H9 (cell line): ENCODE measurements around the gene LNPEP. TPM values are rescaled to one million over a fixed set of nuclear protein-coding genes. Genes with fewer than 3 reads are reported as not detected.

Experiments
- DNase-seq: peaks from one replicate; pipeline ENCODE4 v3.0.0-alpha.2; 2017
- H2AFZ ChIP-seq: one replicate; pipeline ENCODE4 v1.6.1; 2013; ENCODE audit warnings: mild to moderate bottlenecking, low read length, control low read depth, moderate library complexity
- H2AK5ac ChIP-seq: 2 replicates; pipeline ENCODE4 v1.6.1; 2013; ENCODE audit warnings: low read length, control low read depth, mixed read lengths; ENCODE audit not compliant: insufficient read length
- H2BK120ac ChIP-seq: one replicate; pipeline ENCODE4 v1.6.1; 2013; ENCODE audit warnings: low read depth, mild to moderate bottlenecking, low read length, control low read depth, inconsistent platforms; ENCODE audit not compliant: poor library complexity, severe bottlenecking
- H2BK12ac ChIP-seq: 2 replicates; pipeline ENCODE4 v1.6.1; 2013; ENCODE audit warnings: low read length, control low read depth, mixed read lengths, low read depth; ENCODE audit not compliant: insufficient read length
- H2BK15ac ChIP-seq: 2 replicates; pipeline ENCODE4 v1.6.1; 2013; ENCODE audit warnings: low read depth, low read length, control low read depth
- H2BK20ac ChIP-seq: one replicate; pipeline ENCODE4 v1.6.1; 2013; ENCODE audit warnings: low read depth, mild to moderate bottlenecking, low read length, control low read depth, inconsistent platforms; ENCODE audit not compliant: poor library complexity, severe bottlenecking
- H2BK5ac ChIP-seq: 2 replicates; pipeline ENCODE4 v1.6.1; 2013; ENCODE audit warnings: low read length, control low read depth, mixed read lengths; ENCODE audit not compliant: insufficient read length
- H3K14ac ChIP-seq: 2 replicates; pipeline ENCODE4 v1.6.1; 2013; ENCODE audit warnings: low read length, control low read depth; ENCODE audit not compliant: insufficient read depth
- H3K18ac ChIP-seq: 2 replicates; pipeline ENCODE4 v1.6.1; 2013; ENCODE audit warnings: low read depth, mild to moderate bottlenecking, mixed read lengths, low read length, control low read depth; ENCODE audit not compliant: insufficient read length
- H3K23ac ChIP-seq: 2 replicates; pipeline ENCODE4 v1.6.1; 2013; ENCODE audit warnings: low read length, control low read depth, mixed read lengths, low read depth; ENCODE audit not compliant: insufficient read length
- H3K23me2 ChIP-seq: 2 replicates; pipeline ENCODE4 v1.6.1; 2013; ENCODE audit warnings: low read depth, mild to moderate bottlenecking, mixed read lengths, low read length, control low read depth; ENCODE audit not compliant: insufficient read length, poor library complexity, severe bottlenecking
- H3K27ac ChIP-seq: 2 replicates; pipeline ENCODE4 v1.5.1; 2013; ENCODE audit warnings: low read length, control low read depth, mixed read lengths, low read depth; ENCODE audit not compliant: insufficient read length
- H3K27me3 ChIP-seq: 2 replicates; pipeline ENCODE4 v1.6.1; 2013; ENCODE audit warnings: low read length, control low read depth, inconsistent platforms; ENCODE audit not compliant: insufficient read depth
- H3K4ac ChIP-seq: 2 replicates; pipeline ENCODE4 v1.6.1; 2013; ENCODE audit warnings: low read depth, mild to moderate bottlenecking, control low read depth, inconsistent platforms, low read length, moderate library complexity
- H3K4me1 ChIP-seq: 2 replicates; pipeline ENCODE4 v1.6.1; 2013; ENCODE audit warnings: low read length, control low read depth, inconsistent platforms; ENCODE audit not compliant: insufficient read depth
- H3K4me2 ChIP-seq: 2 replicates; pipeline ENCODE4 v1.6.1; 2013; ENCODE audit warnings: low read length, control low read depth, mixed read lengths; ENCODE audit not compliant: insufficient read length, insufficient read depth
- H3K56ac ChIP-seq: 2 replicates; pipeline ENCODE4 v1.6.1; 2013; ENCODE audit warnings: low read depth, mild to moderate bottlenecking, mixed read lengths, low read length, control low read depth; ENCODE audit not compliant: insufficient read length
- H3K79me1 ChIP-seq: 2 replicates; pipeline ENCODE4 v1.6.1; 2013; ENCODE audit warnings: low read depth, mild to moderate bottlenecking, moderate library complexity, low read length, control low read depth, inconsistent platforms; ENCODE audit not compliant: insufficient read depth, poor library complexity, severe bottlenecking
- H3K79me2 ChIP-seq: 2 replicates; pipeline ENCODE4 v1.6.1; 2013; ENCODE audit warnings: low read length, control low read depth, inconsistent platforms; ENCODE audit not compliant: insufficient read depth
- H3K9ac ChIP-seq: 2 replicates; pipeline ENCODE4 v1.6.1; 2013; ENCODE audit warnings: low read length, control low read depth, mixed read lengths; ENCODE audit not compliant: insufficient read length; ENCODE audit errors: extremely low read depth
- H3K9me3 ChIP-seq: one replicate; pipeline ENCODE4 v1.6.1; 2013; ENCODE audit warnings: low read depth, low read length, inconsistent platforms; ENCODE audit not compliant: control insufficient read depth
- H3T11ph ChIP-seq: one replicate; pipeline ENCODE4 v1.6.1; 2013; ENCODE audit warnings: mild to moderate bottlenecking, low read length, control low read depth, inconsistent platforms
- H4K20me1 ChIP-seq: one replicate; pipeline ENCODE4 v1.6.1; 2013; ENCODE audit not compliant: control insufficient read depth, insufficient read length, insufficient read depth
- H4K5ac ChIP-seq: 2 replicates; pipeline ENCODE4 v1.6.1; 2013; ENCODE audit warnings: low read depth, mild to moderate bottlenecking, mixed read lengths, low read length, control low read depth; ENCODE audit not compliant: insufficient read length
- H4K8ac ChIP-seq: replicated peaks from 2 replicates; pipeline ENCODE4 v1.6.1; 2013; ENCODE audit warnings: low read length, control low read depth, mixed read lengths, low read depth; ENCODE audit not compliant: insufficient read length
- H4K91ac ChIP-seq: 2 replicates; pipeline ENCODE4 v1.6.1; 2013; ENCODE audit warnings: low read depth, mild to moderate bottlenecking, moderate library complexity, mixed read lengths, low read length, control low read depth; ENCODE audit not compliant: insufficient read length
- H3K27ac Mint-ChIP-seq, 3 experiments: 2 replicates in 2 of 3; 3 replicates in 1 of 3; pipeline ENCODE4 v1.8.0; 2020 to 2021; ENCODE audit warnings: mixed read lengths in 3 of 3, mild to moderate bottlenecking in 1 of 3, moderate library complexity in 1 of 3
- H3K27me3 Mint-ChIP-seq: 2 replicates; pipeline ENCODE4 v1.8.0; 2021; ENCODE audit warnings: low read depth, mild to moderate bottlenecking, moderate library complexity, mixed read lengths
- H3K36me3 Mint-ChIP-seq, 3 experiments: 2 replicates in 2 of 3; 3 replicates in 1 of 3; pipeline ENCODE4 v1.8.0; 2020 to 2021; ENCODE audit warnings: low read depth in 3 of 3, mixed read lengths in 3 of 3; ENCODE audit not compliant: insufficient read depth in 1 of 3
- H3K4me1 Mint-ChIP-seq, 2 experiments: 2 replicates each; pipeline ENCODE4 v1.8.0; 2020; ENCODE audit warnings: mixed read lengths in 2 of 2
- H3K4me3 Mint-ChIP-seq, 2 experiments: 2 replicates in 1 of 2; 3 replicates in 1 of 2; pipeline ENCODE4 v1.8.0; 2020 to 2021; ENCODE audit warnings: mild to moderate bottlenecking in 2 of 2, mixed read lengths in 2 of 2, moderate library complexity in 1 of 2
- H3K9me3 Mint-ChIP-seq, 2 experiments: 2 replicates in 1 of 2; 3 replicates in 1 of 2; pipeline ENCODE4 v1.8.0; 2020; ENCODE audit warnings: mild to moderate bottlenecking in 2 of 2, mixed read lengths in 2 of 2, moderate library complexity in 1 of 2
- WGBS: extraction: QIAGEN DNeasy Blood & Tissue Kit; methylation state at CpG from one replicate; pipeline ENCODE4 v1.1.7; 2013; ENCODE audit warnings: missing lambda C conversion rate, low lambda C conversion rate, mixed read lengths; ENCODE audit not compliant: insufficient read length; ENCODE audit errors: extremely low coverage; 5-methylcytosine and 5-hydroxymethylcytosine counted together
- total RNA-seq: library from RNA; stranded (reverse); gene quantifications from 2 replicates; pipeline ENCODE4 v1.2.1, GENCODE V29; 2021
- TF ChIP-seq, protein P1 (sequence below): fragments of 200-600 bp; sonication (generic); conservative IDR thresholded peaks from 3 replicates; pipeline ENCODE4 v1.8.0; 2021; ENCODE audit warnings: antibody characterized with exemption, mild to moderate bottlenecking

LNPEP gene
- total RNA-seq, 1 experiment from 2014 or later: 4.1 TPM

DNA sequence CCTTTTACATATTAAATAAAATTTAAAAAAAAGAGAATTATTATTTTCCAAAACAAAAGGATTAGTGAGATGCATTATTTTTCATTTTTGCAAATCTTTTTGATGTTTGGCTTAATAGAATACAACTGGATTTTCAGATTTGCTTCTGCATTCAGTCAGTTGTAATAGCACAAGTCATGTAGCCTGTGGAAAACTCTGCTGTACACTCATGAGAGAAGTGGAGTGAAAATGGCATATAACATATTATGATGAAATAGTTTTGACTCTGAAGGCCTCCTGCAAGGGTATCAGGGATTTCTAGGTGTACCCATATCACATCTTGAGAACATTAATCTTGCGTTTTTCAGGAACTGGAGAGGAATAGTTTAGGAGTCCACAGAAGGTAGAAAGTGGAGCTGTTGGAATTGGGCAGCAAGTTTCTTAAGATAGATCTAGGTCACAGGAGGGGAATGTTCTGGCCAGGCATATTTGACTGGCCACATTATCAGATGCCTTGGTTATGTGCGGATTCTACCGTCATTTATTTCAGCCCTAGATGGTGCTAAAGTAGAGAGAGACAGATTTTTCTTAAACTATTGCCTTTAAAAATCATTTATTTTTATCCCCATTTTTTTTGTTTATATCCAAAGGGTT, 16.4 kb downstream of the LNPEP start:
- Histone ChIP-seq H2AFZ (no peak overlapping the region), H3K4ac (no peak overlapping the region), H3K18ac (no peak overlapping the region), H2BK5ac (no peak overlapping the region), H3K23me2 (no peaks in the 10 kb centered on the region), H3T11ph (no peak overlapping the region), H3K23ac (no peak overlapping the region), H2BK15ac (no peak overlapping the region), H4K8ac (no peak overlapping the region), H2BK12ac (no peak overlapping the region), H3K9ac (no peak overlapping the region), H4K20me1 (no peaks in the 10 kb centered on the region), H3K14ac (no peak overlapping the region), H3K4me1 (no peaks in the 10 kb centered on the region; the same call in 1 of the 2 replicates), H3K9me3 (no peaks in the 10 kb centered on the region), H2AK5ac (no peak overlapping the region), H3K27ac (no peak overlapping the region), H2BK120ac (no peak overlapping the region), H4K5ac (no peak overlapping the region), H3K56ac (no peak overlapping the region), H2BK20ac (no peak overlapping the region), H3K27me3 (no peaks in the 10 kb centered on the region), H3K79me1 (no peaks in the 10 kb centered on the region), H3K79me2 (no peaks in the 10 kb centered on the region), H3K4me2 (no peak overlapping the region), H4K91ac (no peak overlapping the region)
- Mint-ChIP-seq H3K9me3 (peaks cover 12 to 13% of the 10 kb centered on the region in 2 experiments), H3K27ac (peak overlapping the region in 1 of 3 experiments; percentile 34; a peak in 1 of 7 replicates), H3K27me3 (peaks cover 1% of the 10 kb centered on the region), H3K36me3 (peaks cover 8 to 15% (median 8%) of the 10 kb centered on the region in 3 experiments), H3K4me1 (peaks cover 7 to 28% of the 10 kb centered on the region in 2 experiments), H3K4me3 (no peak overlapping the region)
- DNase-seq: no peak
- no CpG with 5 or more reads among the region's 3 CpGs for WGBS
- TF ChIP-seq, protein P1, sequence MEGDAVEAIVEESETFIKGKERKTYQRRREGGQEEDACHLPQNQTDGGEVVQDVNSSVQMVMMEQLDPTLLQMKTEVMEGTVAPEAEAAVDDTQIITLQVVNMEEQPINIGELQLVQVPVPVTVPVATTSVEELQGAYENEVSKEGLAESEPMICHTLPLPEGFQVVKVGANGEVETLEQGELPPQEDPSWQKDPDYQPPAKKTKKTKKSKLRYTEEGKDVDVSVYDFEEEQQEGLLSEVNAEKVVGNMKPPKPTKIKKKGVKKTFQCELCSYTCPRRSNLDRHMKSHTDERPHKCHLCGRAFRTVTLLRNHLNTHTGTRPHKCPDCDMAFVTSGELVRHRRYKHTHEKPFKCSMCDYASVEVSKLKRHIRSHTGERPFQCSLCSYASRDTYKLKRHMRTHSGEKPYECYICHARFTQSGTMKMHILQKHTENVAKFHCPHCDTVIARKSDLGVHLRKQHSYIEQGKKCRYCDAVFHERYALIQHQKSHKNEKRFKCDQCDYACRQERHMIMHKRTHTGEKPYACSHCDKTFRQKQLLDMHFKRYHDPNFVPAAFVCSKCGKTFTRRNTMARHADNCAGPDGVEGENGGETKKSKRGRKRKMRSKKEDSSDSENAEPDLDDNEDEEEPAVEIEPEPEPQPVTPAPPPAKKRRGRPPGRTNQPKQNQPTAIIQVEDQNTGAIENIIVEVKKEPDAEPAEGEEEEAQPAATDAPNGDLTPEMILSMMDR: no peak
